ENCODE data around the gene COL16A1.

Gene COL16A1

DNA sequence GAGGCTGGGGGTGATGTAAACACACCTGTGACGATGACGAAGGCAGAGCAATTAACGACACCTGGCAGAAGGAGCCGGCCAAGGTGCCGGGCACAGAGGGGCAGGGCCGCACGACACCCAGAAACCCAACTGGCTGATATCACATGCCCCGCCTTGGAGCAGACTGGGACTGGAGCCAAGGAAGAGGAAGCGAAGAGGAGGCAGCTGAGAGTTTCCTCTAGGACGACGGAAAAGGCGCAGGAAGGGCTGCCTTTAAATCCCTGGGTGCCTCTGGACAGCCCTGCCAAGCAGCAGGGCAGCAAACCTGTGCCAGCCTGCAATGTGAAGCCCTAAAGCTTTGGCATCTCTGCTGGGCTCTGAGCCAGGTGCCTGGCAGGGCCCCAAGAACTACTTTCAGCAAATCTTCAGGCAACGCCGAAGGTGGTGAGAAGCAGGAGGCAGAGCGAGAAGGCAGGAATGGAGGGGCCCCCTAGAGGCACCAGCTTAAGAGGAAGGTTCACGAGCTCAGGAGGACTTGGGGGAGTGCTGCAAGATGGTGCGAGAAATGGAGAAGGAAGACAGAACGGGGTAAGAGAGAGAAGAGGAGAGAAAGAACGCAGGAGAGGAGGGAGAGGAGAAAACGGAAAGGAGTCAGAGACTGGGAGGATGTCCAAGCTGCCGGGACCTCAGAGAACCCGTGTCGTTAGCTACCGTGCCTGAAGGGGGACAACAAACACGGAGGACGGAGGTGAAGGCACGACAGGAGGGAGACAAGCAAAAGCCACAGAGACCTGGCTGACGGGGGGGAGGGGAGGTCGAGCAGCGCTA is 33.8 kb downstream of the COL16A1 start:
- H3K9ac ChIP-seq (ENCODE audit: low read length) = peak overlapping the region; percentile 38
- no peaks in the 10 kb centered on the region for H3K27me3 ChIP-seq (ENCODE audit: insufficient read depth, low read length, poor library complexity)
- H3K56ac ChIP-seq (ENCODE audit: low read length) = peak overlapping the region; percentile 51
- H3K23ac ChIP-seq (ENCODE audit: low read length) = no peak overlapping the region
- no peak overlapping the region for H3K4ac ChIP-seq (ENCODE audit: low read depth, low read length)
- H2BK15ac ChIP-seq (replicated peaks; ENCODE audit: low read depth) = no peak overlapping the region
- no peaks in the 10 kb centered on the region for H3K36me3 ChIP-seq (ENCODE audit: control insufficient read depth, insufficient read depth, low read length)
- H3K27ac ChIP-seq (ENCODE audit: low read depth, low read length) = no peak overlapping the region
- H4K8ac ChIP-seq (ENCODE audit: low read depth, low read length) = no peak overlapping the region
- no peak overlapping the region for H2BK120ac ChIP-seq (ENCODE audit: low read depth, low read length)
- H3K79me1 ChIP-seq (ENCODE audit: low read length) = no peaks in the 10 kb centered on the region
- no peak overlapping the region for H2BK5ac ChIP-seq (ENCODE audit: low read length)
- H2AK5ac ChIP-seq (ENCODE audit: low read length) = no peak overlapping the region
- WGBS (ENCODE audit: extremely low coverage, insufficient coverage, low lambda C conversion rate) = no CpG with 5 or more reads among the region's 30 CpGs
- H3K18ac ChIP-seq (ENCODE audit: low read length) = no peak overlapping the region
- no peak overlapping the region for H3K4me3 ChIP-seq (ENCODE audit: low read length)
- no peak overlapping the region for H4K5ac ChIP-seq (ENCODE audit: low read length)
- H3K4me2 ChIP-seq (ENCODE audit: low read length) = peak overlapping the region; percentile 26
- H3K79me2 ChIP-seq (ENCODE audit: control insufficient read depth, insufficient read depth, low read length) = no peaks in the 10 kb centered on the region
- peak; percentile 56 for DNase-seq
- no peaks in the 10 kb centered on the region for H3K4me1 ChIP-seq (ENCODE audit: control insufficient read depth, low read depth, low read length)

GRCh38 chr1:31669433-31669785 is 34.4 kb downstream of the COL16A1 start:
- no peak overlapping the region for H4K5ac ChIP-seq (ENCODE audit: low read length)
- H3K4me2 ChIP-seq (ENCODE audit: low read length) = no peak overlapping the region
- no peak for DNase-seq
- H3K4me3 ChIP-seq (ENCODE audit: low read length) = no peak overlapping the region
- no peaks in the 10 kb centered on the region for H3K4me1 ChIP-seq (ENCODE audit: control insufficient read depth, low read depth, low read length)
- H3K23ac ChIP-seq (ENCODE audit: low read length) = no peak overlapping the region
- H2BK15ac ChIP-seq (replicated peaks; ENCODE audit: low read depth) = no peak overlapping the region
- H3K9ac ChIP-seq (ENCODE audit: low read length) = no peak overlapping the region
- no peaks in the 10 kb centered on the region for H3K79me2 ChIP-seq (ENCODE audit: control insufficient read depth, insufficient read depth, low read length)
- no peak overlapping the region for H2BK5ac ChIP-seq (ENCODE audit: low read length)
- no peaks in the 10 kb centered on the region for H3K27me3 ChIP-seq (ENCODE audit: insufficient read depth, low read length, poor library complexity)
- H3K18ac ChIP-seq (ENCODE audit: low read length) = no peak overlapping the region
- H3K56ac ChIP-seq (ENCODE audit: low read length) = no peak overlapping the region
- H3K27ac ChIP-seq (ENCODE audit: low read depth, low read length) = no peak overlapping the region
- H3K36me3 ChIP-seq (ENCODE audit: control insufficient read depth, insufficient read depth, low read length) = no peaks in the 10 kb centered on the region
- no CpG with 5 or more reads among the region's 7 CpGs for WGBS (ENCODE audit: extremely low coverage, insufficient coverage, low lambda C conversion rate)
- H2BK120ac ChIP-seq (ENCODE audit: low read depth, low read length) = no peak overlapping the region
- no peak overlapping the region for H3K4ac ChIP-seq (ENCODE audit: low read depth, low read length)
- H4K8ac ChIP-seq (ENCODE audit: low read depth, low read length) = no peak overlapping the region
- no peaks in the 10 kb centered on the region for H3K79me1 ChIP-seq (ENCODE audit: low read length)
- H2AK5ac ChIP-seq (ENCODE audit: low read length) = no peak overlapping the region

DNA sequence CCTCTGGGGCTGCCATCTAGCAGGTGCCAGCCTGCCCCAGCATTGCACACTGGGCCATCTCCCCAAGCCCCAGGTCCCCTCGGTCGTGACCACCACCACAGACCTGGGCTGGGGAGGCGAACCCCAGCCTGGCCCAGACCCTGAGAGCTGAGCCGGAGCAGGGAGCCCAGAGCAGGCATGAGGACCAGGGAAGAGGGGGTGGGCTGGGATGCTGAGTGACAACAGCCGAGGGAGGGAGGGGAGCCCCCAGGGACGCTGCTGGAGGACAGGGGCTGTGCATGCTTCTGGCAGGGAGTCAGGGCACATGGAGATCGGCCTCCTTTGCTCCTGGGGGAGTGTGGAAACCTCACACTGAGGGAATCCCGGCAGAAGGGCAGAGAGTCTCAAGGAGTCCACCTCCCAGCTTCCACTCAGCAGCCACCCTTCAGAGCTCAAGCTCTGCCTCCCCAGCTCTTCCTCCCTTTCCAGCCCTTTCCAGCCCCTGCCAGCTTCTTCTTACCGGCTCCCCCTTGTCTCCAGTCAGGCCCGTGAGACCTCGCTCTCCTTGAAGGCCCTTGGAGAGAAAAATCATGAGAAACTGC is 35.4 kb downstream of the COL16A1 start:
- no peak overlapping the region for H3K9ac ChIP-seq (ENCODE audit: low read length)
- H3K23ac ChIP-seq (ENCODE audit: low read length) = no peak overlapping the region
- H2AK5ac ChIP-seq (ENCODE audit: low read length) = no peak overlapping the region
- no peaks in the 10 kb centered on the region for H3K4me1 ChIP-seq (ENCODE audit: control insufficient read depth, low read depth, low read length)
- H3K56ac ChIP-seq (ENCODE audit: low read length) = no peak overlapping the region
- H3K4me2 ChIP-seq (ENCODE audit: low read length) = no peak overlapping the region
- no peak overlapping the region for H3K18ac ChIP-seq (ENCODE audit: low read length)
- no peaks in the 10 kb centered on the region for H3K36me3 ChIP-seq (ENCODE audit: control insufficient read depth, insufficient read depth, low read length)
- no CpG with 5 or more reads among the region's 11 CpGs for WGBS (ENCODE audit: extremely low coverage, insufficient coverage, low lambda C conversion rate)
- no peak overlapping the region for H3K27ac ChIP-seq (ENCODE audit: low read depth, low read length)
- no peak overlapping the region for H2BK120ac ChIP-seq (ENCODE audit: low read depth, low read length)
- no peak overlapping the region for H2BK5ac ChIP-seq (ENCODE audit: low read length)
- no peak overlapping the region for H3K4ac ChIP-seq (ENCODE audit: low read depth, low read length)
- H3K79me1 ChIP-seq (ENCODE audit: low read length) = no peaks in the 10 kb centered on the region
- no peaks in the 10 kb centered on the region for H3K79me2 ChIP-seq (ENCODE audit: control insufficient read depth, insufficient read depth, low read length)
- DNase-seq = no peak
- no peak overlapping the region for H4K5ac ChIP-seq (ENCODE audit: low read length)
- H2BK15ac ChIP-seq (replicated peaks; ENCODE audit: low read depth) = no peak overlapping the region
- no peak overlapping the region for H3K4me3 ChIP-seq (ENCODE audit: low read length)
- no peak overlapping the region for H4K8ac ChIP-seq (ENCODE audit: low read depth, low read length)
- no peaks in the 10 kb centered on the region for H3K27me3 ChIP-seq (ENCODE audit: insufficient read depth, low read length, poor library complexity)

- H3K79me1 ChIP-seq (ENCODE audit: low read length) = no peaks in the 10 kb centered on the region
- H3K4me1 ChIP-seq (ENCODE audit: control insufficient read depth, low read depth, low read length) = no peaks in the 10 kb centered on the region
- H2AK5ac ChIP-seq (ENCODE audit: low read length) = no peak overlapping the region
- no peak overlapping the region for H3K27ac ChIP-seq (ENCODE audit: low read depth, low read length)
- H2BK120ac ChIP-seq (ENCODE audit: low read depth, low read length) = no peak overlapping the region
- H2BK5ac ChIP-seq (ENCODE audit: low read length) = no peak overlapping the region
- DNase-seq = no peak
- H3K36me3 ChIP-seq (ENCODE audit: control insufficient read depth, insufficient read depth, low read length) = no peaks in the 10 kb centered on the region
- no peaks in the 10 kb centered on the region for H3K79me2 ChIP-seq (ENCODE audit: control insufficient read depth, insufficient read depth, low read length)
- no peaks in the 10 kb centered on the region for H3K27me3 ChIP-seq (ENCODE audit: insufficient read depth, low read length, poor library complexity)
- no peak overlapping the region for H3K9ac ChIP-seq (ENCODE audit: low read length)
- no peak overlapping the region for H3K56ac ChIP-seq (ENCODE audit: low read length)
- no peak overlapping the region for H2BK15ac ChIP-seq (replicated peaks; ENCODE audit: low read depth)
- no peak overlapping the region for H4K8ac ChIP-seq (ENCODE audit: low read depth, low read length)
- no peak overlapping the region for H4K5ac ChIP-seq (ENCODE audit: low read length)
- no peak overlapping the region for H3K4ac ChIP-seq (ENCODE audit: low read depth, low read length)
- H3K4me2 ChIP-seq (ENCODE audit: low read length) = no peak overlapping the region
- no peak overlapping the region for H3K4me3 ChIP-seq (ENCODE audit: low read length)
- H3K23ac ChIP-seq (ENCODE audit: low read length) = no peak overlapping the region
- WGBS (ENCODE audit: extremely low coverage, insufficient coverage, low lambda C conversion rate) = no CpG with 5 or more reads among the region's 19 CpGs
- H3K18ac ChIP-seq (ENCODE audit: low read length) = no peak overlapping the region
Observed at GRCh38 chr1:31667065-31667785, 36.6 kb downstream of the COL16A1 start.

GRCh38 chr1:31666263-31666963 is 37.4 kb downstream of the COL16A1 start:
- Histone ChIP-seq H3K9ac (ENCODE audit: low read length) (no peak overlapping the region), H3K4me1 (ENCODE audit: control insufficient read depth, low read depth, low read length) (no peaks in the 10 kb centered on the region), H3K4me3 (ENCODE audit: low read length) (no peak overlapping the region)

More at GRCh38 chr1:31666263-31666963, 37.4 kb downstream of the COL16A1 start:
- Histone ChIP-seq H2BK5ac (ENCODE audit: low read length) (no peak overlapping the region), H3K4ac (ENCODE audit: low read depth, low read length) (no peak overlapping the region), H4K8ac (ENCODE audit: low read depth, low read length) (no peak overlapping the region), H4K5ac (ENCODE audit: low read length) (no peak overlapping the region), H3K4me2 (ENCODE audit: low read length) (no peak overlapping the region), H3K79me1 (ENCODE audit: low read length) (no peaks in the 10 kb centered on the region), H2BK15ac (replicated peaks; ENCODE audit: low read depth) (no peak overlapping the region), H3K18ac (ENCODE audit: low read length) (no peak overlapping the region), H3K27ac (ENCODE audit: low read depth, low read length) (no peak overlapping the region), H2BK120ac (ENCODE audit: low read depth, low read length) (no peak overlapping the region), H3K79me2 (ENCODE audit: control insufficient read depth, insufficient read depth, low read length) (no peaks in the 10 kb centered on the region), H3K56ac (ENCODE audit: low read length) (no peak overlapping the region), H3K36me3 (ENCODE audit: control insufficient read depth, insufficient read depth, low read length) (no peaks in the 10 kb centered on the region), H3K23ac (ENCODE audit: low read length) (no peak overlapping the region), H3K27me3 (ENCODE audit: insufficient read depth, low read length, poor library complexity) (no peaks in the 10 kb centered on the region), H2AK5ac (ENCODE audit: low read length) (no peak overlapping the region)
- no CpG with 5 or more reads among the region's 10 CpGs for WGBS (ENCODE audit: extremely low coverage, insufficient coverage, low lambda C conversion rate)
- DNase-seq = no peak
